H1 (cell line): ENCODE results near the gene MANSC4. TPM values are rescaled to one million over a fixed set of nuclear protein-coding genes. Genes with fewer than 3 reads are reported as not detected.

ENCODE experiments used
- RBBP5 ChIP-seq: IDR thresholded peaks from 2 replicates; pipeline ENCODE4 v1.7.1; 2012; ENCODE audit warnings: low read depth, mild to moderate bottlenecking, inconsistent platforms, low read length, moderate library complexity, borderline replicate concordance
- TAF1 ChIP-seq: IDR thresholded peaks from 2 replicates; pipeline ENCODE4 v1.6.1; 2011; ENCODE audit warnings: mild to moderate bottlenecking, low read depth, low read length
- polyA plus RNA-seq, 7 experiments: library from polyadenylated mRNA; depleted of rRNA in 3 of 7; stranded (reverse) in 5 of 7; unstranded in 2 of 7; fragments of >200 nt in 5 of 7; fragments of 200-250 nt in 2 of 7; gene quantifications; 1 replicate in 5 of 7; 2 replicates in 1 of 7; 4 replicates in 1 of 7; pipeline versions ENCODE4 v1.2.1 to v1.2.3, GENCODE V29; 2011 to 2013; ENCODE audit warnings: missing spikeins in 2 of 7, mixed read lengths in 2 of 7
- total RNA-seq: library from RNA; stranded (reverse); fragmentation: NEBNext Ultra II Directional; extraction: Animal tissue kit (Norgen Biotek cat#: 25700); gene quantifications from 2 replicates; pipeline ENCODE4 v1.2.1, GENCODE V29; 2021

MANSC4 gene
- total and polyA plus RNA-seq, 2 of the 8 experiments (the other 6 are each of a cell fraction or from before 2014, with no cell fraction given), result not detected

DNA sequence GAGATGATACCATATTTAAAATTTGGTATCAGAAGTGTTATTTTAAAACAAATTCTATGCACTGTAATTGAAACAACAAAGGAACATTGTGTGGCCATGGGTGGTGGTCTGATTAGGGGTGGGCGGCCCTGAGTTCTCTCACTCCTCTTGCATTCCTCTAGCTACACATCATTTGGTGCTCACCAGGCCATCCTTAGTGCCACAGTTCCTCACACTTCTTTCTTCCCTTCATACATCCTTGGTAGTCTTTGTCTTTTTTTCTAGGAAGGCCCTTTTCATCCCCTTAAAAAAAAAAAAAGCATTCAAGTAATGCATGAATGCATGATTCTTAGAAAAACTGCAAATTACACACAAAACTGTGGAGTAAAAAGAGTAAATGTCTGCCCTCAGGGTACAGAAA, 2.4 kb upstream of the MANSC4 start (continued):
- TF ChIP-seq RBBP5, result no peak
- TF ChIP-seq TAF1, result no peak
